ENCODE results near the gene DFFB. TPM values are rescaled to one million over a fixed set of nuclear protein-coding genes. Genes with fewer than 3 reads are reported as not detected.

DFFB gene
- total RNA-seq, 3 donors from 2014 or later: 7.6 to 9.2 (median 8.4) TPM

- ATAC-seq (no peak), DNase-seq (no peak)
- TF ChIP-seq, protein P1, sequence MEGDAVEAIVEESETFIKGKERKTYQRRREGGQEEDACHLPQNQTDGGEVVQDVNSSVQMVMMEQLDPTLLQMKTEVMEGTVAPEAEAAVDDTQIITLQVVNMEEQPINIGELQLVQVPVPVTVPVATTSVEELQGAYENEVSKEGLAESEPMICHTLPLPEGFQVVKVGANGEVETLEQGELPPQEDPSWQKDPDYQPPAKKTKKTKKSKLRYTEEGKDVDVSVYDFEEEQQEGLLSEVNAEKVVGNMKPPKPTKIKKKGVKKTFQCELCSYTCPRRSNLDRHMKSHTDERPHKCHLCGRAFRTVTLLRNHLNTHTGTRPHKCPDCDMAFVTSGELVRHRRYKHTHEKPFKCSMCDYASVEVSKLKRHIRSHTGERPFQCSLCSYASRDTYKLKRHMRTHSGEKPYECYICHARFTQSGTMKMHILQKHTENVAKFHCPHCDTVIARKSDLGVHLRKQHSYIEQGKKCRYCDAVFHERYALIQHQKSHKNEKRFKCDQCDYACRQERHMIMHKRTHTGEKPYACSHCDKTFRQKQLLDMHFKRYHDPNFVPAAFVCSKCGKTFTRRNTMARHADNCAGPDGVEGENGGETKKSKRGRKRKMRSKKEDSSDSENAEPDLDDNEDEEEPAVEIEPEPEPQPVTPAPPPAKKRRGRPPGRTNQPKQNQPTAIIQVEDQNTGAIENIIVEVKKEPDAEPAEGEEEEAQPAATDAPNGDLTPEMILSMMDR (IDR thresholded peaks at IDR 0.05): no peak
- Histone ChIP-seq H3K36me3 (ENCODE audit: low read depth) (peaks cover 13% of the 10 kb centered on the region), H3K4me1 (ENCODE audit: low read depth) (no peaks in the 10 kb centered on the region), H3K4me3 (no peak overlapping the region), H3K9me3 (peaks cover 6% of the 10 kb centered on the region)
- intact Hi-C loops (cut with DNase I, micrococcal nuclease): no loop called here
Observed at GRCh38 chr1:3836421-3836820, 20.9 kb upstream of the DFFB start.

DNA sequence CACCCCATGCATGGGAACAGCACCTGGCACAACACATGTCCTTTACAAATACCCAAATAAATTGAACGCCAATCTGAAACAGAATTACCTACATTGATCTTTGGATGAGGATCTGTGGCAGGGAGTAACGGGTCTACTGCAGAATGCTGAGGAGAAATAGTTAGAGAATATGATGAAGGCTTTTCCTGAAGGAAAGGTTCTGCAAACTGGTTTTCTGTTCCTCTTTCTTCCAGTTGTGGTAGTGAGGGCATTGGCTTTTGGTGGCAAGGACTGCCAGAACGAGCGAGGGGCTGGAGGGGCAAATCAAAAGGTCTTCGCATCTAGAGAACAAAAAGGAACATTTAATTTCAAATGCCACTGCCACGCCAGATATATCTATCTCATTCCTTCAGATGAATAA is 20.1 kb upstream of the DFFB start:
- Histone ChIP-seq H3K36me3 (ENCODE audit: low read depth) (peaks cover 13% of the 10 kb centered on the region), H3K4me3 (no peak overlapping the region), H3K9me3 (peaks cover 6% of the 10 kb centered on the region), H3K4me1 (ENCODE audit: low read depth) (no peaks in the 10 kb centered on the region)
- ATAC-seq (no peak), DNase-seq (no peak)
- TF ChIP-seq, protein P1 (IDR thresholded peaks at IDR 0.05): no peak
- intact Hi-C loops (cut with DNase I, micrococcal nuclease): no loop called here

- Histone ChIP-seq H3K4me1 (ENCODE audit: low read depth) (no peaks in the 10 kb centered on the region), H3K9me3 (peaks cover 6% of the 10 kb centered on the region), H3K4me3 (no peak overlapping the region), H3K36me3 (ENCODE audit: low read depth) (peaks cover 13% of the 10 kb centered on the region)
- no peak for DNase-seq
- TF ChIP-seq, protein P1 (IDR thresholded peaks at IDR 0.05): no peak
- ATAC-seq: no peak
- intact Hi-C loops (cut with DNase I, micrococcal nuclease): no loop called here
Observed at GRCh38 chr1:3837685-3838084, 19.6 kb upstream of the DFFB start.

- H3K4me1 ChIP-seq (ENCODE audit: low read depth): no peaks in the 10 kb centered on the region
- TF ChIP-seq, protein P1 (IDR thresholded peaks at IDR 0.05): no peak
- H3K9me3 ChIP-seq: peaks cover 6% of the 10 kb centered on the region
- H3K36me3 ChIP-seq (ENCODE audit: low read depth): peaks cover 9% of the 10 kb centered on the region
- ATAC-seq: no peak
- H3K4me3 ChIP-seq: no peak overlapping the region
- intact Hi-C loops (cut with DNase I, micrococcal nuclease): no loop called here
- DNase-seq: no peak
Observed at GRCh38 chr1:3838788-3839187, 18.5 kb upstream of the DFFB start.

DNA sequence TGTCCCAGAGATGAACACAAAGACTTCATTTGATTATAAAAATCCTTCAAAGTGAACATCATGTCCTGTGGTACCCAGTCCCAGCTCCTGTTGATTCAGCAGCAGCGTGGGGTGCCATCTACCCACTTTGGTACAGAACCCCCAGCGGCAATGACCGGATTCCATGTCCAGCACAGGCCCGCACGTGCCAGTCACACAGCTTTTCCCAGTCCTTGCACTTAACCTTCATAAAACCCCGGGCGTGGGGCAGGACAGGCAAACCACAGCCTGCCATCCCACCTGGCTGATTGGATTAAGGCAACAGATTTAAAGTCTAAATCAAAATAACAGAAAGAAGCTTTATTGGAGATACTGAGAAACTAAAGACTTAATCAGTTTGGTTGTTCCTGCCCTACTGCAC is 15.8 kb upstream of the DFFB start:
- no peak for DNase-seq
- no peaks in the 10 kb centered on the region for H3K4me1 ChIP-seq (ENCODE audit: low read depth)
- intact Hi-C loops (cut with DNase I, micrococcal nuclease): no loop called here
- no peak overlapping the region for H3K4me3 ChIP-seq
- no peak for ATAC-seq
- TF ChIP-seq, protein P1 (IDR thresholded peaks at IDR 0.05): no peak
- peaks cover 6% of the 10 kb centered on the region for H3K9me3 ChIP-seq
- H3K36me3 ChIP-seq (ENCODE audit: low read depth): peaks cover 9% of the 10 kb centered on the region

DNA sequence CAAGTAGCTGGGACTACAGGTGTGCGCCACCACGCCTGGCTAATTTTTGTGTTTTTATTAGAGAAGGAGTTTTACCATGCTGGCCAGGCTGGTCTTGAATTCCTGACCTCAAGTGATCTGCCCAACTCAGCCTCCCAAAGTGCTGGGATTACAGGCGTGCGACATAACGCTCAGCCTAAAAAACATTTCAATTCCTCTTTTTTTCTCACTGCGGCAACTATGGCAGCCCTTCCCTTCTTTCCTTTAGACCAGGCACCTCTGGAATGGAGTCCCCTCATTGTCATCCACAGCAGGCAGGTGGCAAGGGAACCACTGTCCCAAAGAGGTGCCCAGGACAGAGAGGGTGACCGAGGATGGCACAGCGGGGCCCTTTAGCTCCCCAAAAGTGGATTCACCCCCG is 14.4 kb upstream of the DFFB start:
- ATAC-seq (no peak), DNase-seq (no peak)
- no peaks in the 10 kb centered on the region for H3K9me3 ChIP-seq
- TF ChIP-seq, protein P1 (IDR thresholded peaks at IDR 0.05): no peak
- intact Hi-C loops (cut with DNase I, micrococcal nuclease): no loop called here
- peaks cover 9% of the 10 kb centered on the region for H3K36me3 ChIP-seq (ENCODE audit: low read depth)
- H3K4me3 ChIP-seq: no peak overlapping the region
- no peaks in the 10 kb centered on the region for H3K4me1 ChIP-seq (ENCODE audit: low read depth)
